Measurements from ENCODE around the gene BRIP1. TPM values are rescaled to one million over a fixed set of nuclear protein-coding genes. Genes with fewer than 3 reads are reported as not detected.

Gene BRIP1
- total and polyA plus RNA-seq, 8 donors: 0.31 to 10.8 (median 0.89) TPM; not detected in 1

GRCh38 chr17:61645920-61646319, 217.4 kb downstream of the BRIP1 start:
- H3K4me3 ChIP-seq: no peak overlapping the region
- no peaks in the 10 kb centered on the region for H3K4me1 ChIP-seq
- H3K36me3 ChIP-seq: no peaks in the 10 kb centered on the region
- DNase-seq: no peak
- no peaks in the 10 kb centered on the region for H3K27me3 ChIP-seq
- WGBS, 5 donors: 78 to 89% (median 87%) methylated on average over 3 of the region's 3 CpGs
- no peak for TF ChIP-seq POLR2AphosphoS5 (IDR thresholded peaks at IDR 0.05)
- no peak for TF ChIP-seq POLR2A (IDR thresholded peaks at IDR 0.05)
- TF ChIP-seq CTCF (IDR thresholded peaks at IDR 0.05): no peak
- no peak for TF ChIP-seq EP300 (IDR thresholded peaks at IDR 0.05)
- intact Hi-C loops (cut with DNase I; ENCODE audit: low total_unique reads): no loop called here
- peaks cover 0 to 9% (median 6%) of the 10 kb centered on the region in 4 donors for H3K9me3 ChIP-seq
- H3K27ac ChIP-seq: no peak overlapping the region

- H3K4me1 ChIP-seq: no peaks in the 10 kb centered on the region
- WGBS, 5 donors: 85 to 95% (median 91%) methylated on average over 2 of the region's 2 CpGs
- intact Hi-C loops (cut with DNase I; ENCODE audit: low total_unique reads): no loop called here
- no peaks in the 10 kb centered on the region for H3K36me3 ChIP-seq
- H3K27me3 ChIP-seq: no peaks in the 10 kb centered on the region
- no peak for DNase-seq
- no peak overlapping the region for H3K4me3 ChIP-seq
- no peak for TF ChIP-seq EP300 (IDR thresholded peaks at IDR 0.05)
- TF ChIP-seq POLR2A (IDR thresholded peaks at IDR 0.05): no peak
- no peak for TF ChIP-seq POLR2AphosphoS5 (IDR thresholded peaks at IDR 0.05)
- TF ChIP-seq CTCF (IDR thresholded peaks at IDR 0.05): no peak
- no peak overlapping the region for H3K27ac ChIP-seq
- H3K9me3 ChIP-seq: peaks cover 0 to 1% (median 0%) of the 10 kb centered on the region in 4 donors
Measured at GRCh38 chr17:61644800-61645774, 218.2 kb downstream of the BRIP1 start.

- 94 to 98% (median 95%) methylated on average over 2 of the region's 2 CpGs for WGBS, 5 donors
- intact Hi-C loops (cut with DNase I; ENCODE audit: low total_unique reads): no loop called here
- no peak for TF ChIP-seq POLR2A (IDR thresholded peaks at IDR 0.05)
- no peak for TF ChIP-seq POLR2AphosphoS5 (IDR thresholded peaks at IDR 0.05)
- Histone ChIP-seq H3K36me3 (no peaks in the 10 kb centered on the region), H3K27me3 (no peaks in the 10 kb centered on the region), H3K4me1 (no peaks in the 10 kb centered on the region), H3K9me3 (no peaks in the 10 kb centered on the region), H3K4me3 (no peak overlapping the region), H3K27ac (no peak overlapping the region)
- DNase-seq: no peak
Measured at GRCh38 chr17:61642768-61643167, 220.6 kb downstream of the BRIP1 start.

GRCh38 chr17:61641715-61642114, 221.6 kb downstream of the BRIP1 start:
- Histone ChIP-seq H3K9me3 (no peaks in the 10 kb centered on the region), H3K4me1 (no peaks in the 10 kb centered on the region), H3K27me3 (no peaks in the 10 kb centered on the region), H3K36me3 (no peaks in the 10 kb centered on the region), H3K27ac (no peak overlapping the region), H3K4me3 (no peak overlapping the region)
- intact Hi-C loops (cut with DNase I; ENCODE audit: low total_unique reads): no loop called here
- WGBS, 5 donors: 58 to 73% (median 64%) methylated on average over 1 of the region's 1 CpG
- no peak for TF ChIP-seq CTCF (IDR thresholded peaks at IDR 0.05)
- TF ChIP-seq POLR2A (IDR thresholded peaks at IDR 0.05): no peak
- no peak for TF ChIP-seq POLR2AphosphoS5 (IDR thresholded peaks at IDR 0.05)
- no peak for TF ChIP-seq EP300 (IDR thresholded peaks at IDR 0.05)
- DNase-seq: no peak

- Histone ChIP-seq H3K27me3 (no peaks in the 10 kb centered on the region), H3K4me3 (no peak overlapping the region), H3K27ac (no peak overlapping the region), H3K36me3 (no peaks in the 10 kb centered on the region), H3K4me1 (no peaks in the 10 kb centered on the region), H3K9me3 (no peaks in the 10 kb centered on the region)
- no peak for DNase-seq
- TF ChIP-seq POLR2A (IDR thresholded peaks at IDR 0.05) (no peak), CTCF (IDR thresholded peaks at IDR 0.05) (no peak), EP300 (IDR thresholded peaks at IDR 0.05) (no peak), POLR2AphosphoS5 (IDR thresholded peaks at IDR 0.05) (no peak)
- intact Hi-C loops (cut with DNase I; ENCODE audit: low total_unique reads): no loop called here
- WGBS, 5 donors: 83 to 92% (median 87%) methylated on average over 6 of the region's 6 CpGs
Measured at GRCh38 chr17:61641084-61641483, 222.2 kb downstream of the BRIP1 start.

All from stomach (tissue), 9 donors.